Calu3 (cell line): ENCODE data around the gene CTPS2. TPM values are rescaled to one million over a fixed set of nuclear protein-coding genes. Genes with fewer than 3 reads are reported as not detected.
"Not testable (repeated sequence)": the region's sequence is repeated elsewhere in the genome, so short reads cannot be mapped to it uniquely, and the experiment has no call there.

ENCODE experiments used
- BruUV-seq: library from RNA; stranded (reverse); fragments of 400-500 nt; replicated peaks from 2 replicates; lab custom pipeline; 2021; lab: Mats Ljungman, UMichigan
- CTCF ChIA-PET: fragments of 300-600 bp; sonication (Branson Sonifier 250); formaldehyde crosslinking; loops from one replicate; lab custom pipeline; 2022; ENCODE audit warnings: antibody characterized with exemption; lab: Charles Lee
- DNase-seq: peaks from one replicate; pipeline ENCODE4 v3.0.0; 2022
- H3K27ac Mint-ChIP-seq: one replicate; pipeline ENCODE4 v1.8.0; 2022; ENCODE audit warnings: mixed read lengths; ENCODE audit not compliant: unreplicated experiment
- H3K27me3 Mint-ChIP-seq: one replicate; pipeline ENCODE4 v1.8.0; 2022; ENCODE audit warnings: mixed read lengths; ENCODE audit not compliant: unreplicated experiment
- H3K36me3 Mint-ChIP-seq: one replicate; pipeline ENCODE4 v1.8.0; 2022; ENCODE audit warnings: mild to moderate bottlenecking, moderate library complexity, mixed read lengths; ENCODE audit not compliant: insufficient read depth, unreplicated experiment
- H3K4me1 Mint-ChIP-seq: one replicate; pipeline ENCODE4 v1.8.0; 2022; ENCODE audit warnings: mild to moderate bottlenecking, low read depth, mixed read lengths; ENCODE audit not compliant: unreplicated experiment
- H3K4me3 Mint-ChIP-seq: one replicate; pipeline ENCODE4 v1.8.0; 2022; ENCODE audit warnings: mild to moderate bottlenecking, low read depth, moderate library complexity, mixed read lengths; ENCODE audit not compliant: unreplicated experiment
- H3K9me3 Mint-ChIP-seq: one replicate; pipeline ENCODE4 v1.8.0; 2022; ENCODE audit warnings: low read depth, mixed read lengths; ENCODE audit not compliant: unreplicated experiment
- intact Hi-C: fragments of 100-400 bp; cut with micrococcal nuclease; formaldehyde crosslinking; loops from one replicate; pipeline ENCODE4 v1.10.0; 2022; ENCODE audit not compliant: unreplicated experiment
- total RNA-seq: library from RNA; stranded (reverse); gene quantifications from 2 replicates; pipeline ENCODE4 v1.2.3, GENCODE V29; 2022
- TF ChIP-seq, protein P1 (sequence below): fragments of 200-600 bp; IDR thresholded peaks from one replicate; pipeline ENCODE4 v1.8.0; 2022; ENCODE audit warnings: antibody characterized with exemption; ENCODE audit not compliant: unreplicated experiment

The CTPS2 gene
- total RNA-seq, 1 experiment from 2014 or later = 23.2 TPM

GRCh38 chrX:16585486-16586376 lies 126.7 kb downstream of the CTPS2 start:
- TF ChIP-seq, protein P1, sequence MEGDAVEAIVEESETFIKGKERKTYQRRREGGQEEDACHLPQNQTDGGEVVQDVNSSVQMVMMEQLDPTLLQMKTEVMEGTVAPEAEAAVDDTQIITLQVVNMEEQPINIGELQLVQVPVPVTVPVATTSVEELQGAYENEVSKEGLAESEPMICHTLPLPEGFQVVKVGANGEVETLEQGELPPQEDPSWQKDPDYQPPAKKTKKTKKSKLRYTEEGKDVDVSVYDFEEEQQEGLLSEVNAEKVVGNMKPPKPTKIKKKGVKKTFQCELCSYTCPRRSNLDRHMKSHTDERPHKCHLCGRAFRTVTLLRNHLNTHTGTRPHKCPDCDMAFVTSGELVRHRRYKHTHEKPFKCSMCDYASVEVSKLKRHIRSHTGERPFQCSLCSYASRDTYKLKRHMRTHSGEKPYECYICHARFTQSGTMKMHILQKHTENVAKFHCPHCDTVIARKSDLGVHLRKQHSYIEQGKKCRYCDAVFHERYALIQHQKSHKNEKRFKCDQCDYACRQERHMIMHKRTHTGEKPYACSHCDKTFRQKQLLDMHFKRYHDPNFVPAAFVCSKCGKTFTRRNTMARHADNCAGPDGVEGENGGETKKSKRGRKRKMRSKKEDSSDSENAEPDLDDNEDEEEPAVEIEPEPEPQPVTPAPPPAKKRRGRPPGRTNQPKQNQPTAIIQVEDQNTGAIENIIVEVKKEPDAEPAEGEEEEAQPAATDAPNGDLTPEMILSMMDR = no peak
- BruUV-seq = no TSS peak
- H3K27me3 Mint-ChIP-seq = no peaks in the 10 kb centered on the region
- H3K9me3 Mint-ChIP-seq = no peaks in the 10 kb centered on the region
- no peak overlapping the region for H3K4me3 Mint-ChIP-seq
- CTCF ChIA-PET = no interaction called here
- DNase-seq = no peak
- intact Hi-C loops = no loop called here
- H3K27ac Mint-ChIP-seq = no peak overlapping the region
- no peaks in the 10 kb centered on the region for H3K36me3 Mint-ChIP-seq
- H3K4me1 Mint-ChIP-seq = no peaks in the 10 kb centered on the region

DNA sequence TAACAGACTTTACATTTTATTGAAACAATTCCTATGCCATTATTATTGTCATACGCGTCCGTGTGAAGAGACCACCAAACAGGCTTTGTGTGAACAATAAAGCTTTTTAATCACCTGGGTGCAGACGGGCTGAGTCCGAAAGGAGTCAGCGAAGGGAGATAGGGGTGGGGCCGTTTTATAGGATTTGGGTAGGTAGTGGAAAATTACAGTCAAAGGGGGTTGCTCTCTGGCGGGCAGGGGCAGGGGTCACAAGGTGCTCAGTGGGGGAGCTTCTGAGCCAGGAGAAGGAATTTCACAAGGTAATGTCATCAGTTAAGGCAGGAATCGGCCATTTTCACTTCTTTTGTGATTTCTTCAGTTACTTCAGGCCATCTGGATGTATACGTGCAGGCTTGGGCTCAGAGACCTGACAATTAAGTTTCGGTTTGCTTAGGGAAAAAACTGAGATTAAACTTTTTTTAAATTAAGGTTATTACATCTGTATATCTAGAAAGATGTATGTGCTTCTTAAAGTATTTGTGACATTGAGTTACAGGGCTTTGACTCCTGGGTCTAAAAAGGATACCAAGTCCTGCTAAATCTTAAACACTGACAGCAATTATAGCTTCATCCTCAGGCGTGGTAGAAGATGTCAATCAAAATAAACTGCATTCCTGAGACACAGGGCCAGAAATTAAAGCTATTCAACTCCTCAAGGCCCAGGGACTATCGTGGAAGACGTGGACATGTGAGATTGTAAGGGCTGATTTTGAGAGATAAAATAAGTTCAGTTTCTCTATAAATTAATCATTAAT lies 132.3 kb downstream of the CTPS2 start:
- CTCF ChIA-PET, H3K9me3 Mint-ChIP-seq, intact Hi-C loops, H3K27ac Mint-ChIP-seq, H3K36me3 Mint-ChIP-seq, H3K4me3 Mint-ChIP-seq, BruUV-seq, H3K27me3 Mint-ChIP-seq, DNase-seq, H3K4me1 Mint-ChIP-seq: not testable (repeated sequence)

DNA sequence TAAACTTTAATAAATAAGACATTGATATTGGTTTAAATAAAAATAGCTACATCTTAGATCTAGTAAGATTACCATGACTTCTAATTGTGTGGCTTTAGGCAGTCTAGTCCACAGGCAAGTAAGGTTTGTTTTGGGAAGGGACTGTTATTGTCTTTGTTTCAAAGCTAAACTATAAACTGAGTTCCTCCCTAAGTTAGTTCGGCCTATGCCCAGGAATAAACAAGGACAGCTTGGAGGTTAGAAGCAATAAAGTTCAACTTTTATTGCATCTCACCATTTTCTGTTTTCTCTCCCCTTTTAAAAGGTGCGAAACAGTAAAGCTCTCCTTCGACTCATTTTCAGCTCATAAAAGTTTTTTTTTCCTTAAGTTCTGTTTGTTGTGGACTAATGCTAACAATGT lies 133.0 kb downstream of the CTPS2 start:
- Mint-ChIP-seq H3K27me3 (no peaks in the 10 kb centered on the region), H3K27ac (no peak overlapping the region), H3K36me3 (no peaks in the 10 kb centered on the region), H3K9me3 (no peaks in the 10 kb centered on the region), H3K4me1 (no peaks in the 10 kb centered on the region), H3K4me3 (no peak overlapping the region)
- intact Hi-C loops = no loop called here
- TF ChIP-seq, protein P1 = no peak
- CTCF ChIA-PET = no interaction called here
- no peak for DNase-seq
- BruUV-seq = no TSS peak

GRCh38 chrX:16578218-16578617 lies 134.3 kb downstream of the CTPS2 start:
- TF ChIP-seq, protein P1 = no peak
- Mint-ChIP-seq H3K27me3 (no peaks in the 10 kb centered on the region), H3K4me1 (no peaks in the 10 kb centered on the region), H3K4me3 (no peak overlapping the region), H3K27ac (no peak overlapping the region), H3K9me3 (no peaks in the 10 kb centered on the region), H3K36me3 (no peaks in the 10 kb centered on the region)
- DNase-seq = no peak
- CTCF ChIA-PET = no interaction called here
- no TSS peak for BruUV-seq
- intact Hi-C loops = no loop called here
